Fibroblast of skin of left quadriceps (primary cell): Measurements from ENCODE around the gene SURF6.

Experiments
- DNase-seq, 2 experiments: peaks; one replicate each; pipeline ENCODE4 v3.0.0-alpha.2; 2013; ENCODE audit warnings: low read depth in 2 of 2

Gene SURF6

GRCh38 chr9:133368249-133368881 lies 32.4 kb upstream of the SURF6 start:
- no peak for DNase-seq

DNA sequence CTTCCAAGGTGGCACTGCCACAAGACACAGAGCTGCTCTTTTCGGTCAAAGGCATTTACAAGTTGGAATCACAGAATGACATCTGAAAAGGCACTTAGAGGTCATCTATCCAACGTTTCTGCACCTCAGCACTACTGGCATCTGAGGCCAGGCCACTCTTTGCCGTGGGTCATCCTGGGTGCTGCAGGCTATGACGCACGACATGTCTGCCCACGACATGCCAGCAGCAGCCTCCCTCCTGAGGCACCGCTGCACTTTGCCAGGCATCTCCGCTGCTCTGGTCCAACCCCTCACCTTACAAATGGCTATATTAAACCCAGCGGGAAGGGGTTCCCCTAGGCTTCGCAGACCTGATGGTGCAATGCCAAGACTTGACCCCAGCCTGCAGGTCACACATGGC lies 31.8 kb upstream of the SURF6 start:
- no peak for DNase-seq

DNA sequence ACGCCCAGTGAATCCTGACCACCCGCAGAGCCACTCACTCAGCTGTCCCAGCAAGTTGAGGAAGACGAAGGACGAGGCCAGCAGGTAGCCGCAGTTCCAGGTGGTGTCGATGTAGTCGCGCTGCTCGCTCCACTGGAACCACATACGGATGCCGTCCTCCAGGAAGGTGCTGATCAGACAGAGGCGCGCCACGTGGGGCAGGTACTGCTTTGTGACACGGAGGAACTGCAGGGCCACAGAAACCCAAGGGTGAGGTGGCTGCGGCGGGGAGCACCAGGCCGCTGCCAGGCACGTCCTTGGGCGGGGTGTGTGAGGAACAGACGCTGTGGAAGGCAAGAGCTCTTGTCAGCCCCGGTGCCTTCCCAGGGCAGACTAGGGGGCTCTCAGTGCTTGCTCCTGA lies 31.2 kb upstream of the SURF6 start:
- no peak for DNase-seq

GRCh38 chr9:133366435-133366834 lies 30.4 kb upstream of the SURF6 start:
- no peak for DNase-seq

DNA sequence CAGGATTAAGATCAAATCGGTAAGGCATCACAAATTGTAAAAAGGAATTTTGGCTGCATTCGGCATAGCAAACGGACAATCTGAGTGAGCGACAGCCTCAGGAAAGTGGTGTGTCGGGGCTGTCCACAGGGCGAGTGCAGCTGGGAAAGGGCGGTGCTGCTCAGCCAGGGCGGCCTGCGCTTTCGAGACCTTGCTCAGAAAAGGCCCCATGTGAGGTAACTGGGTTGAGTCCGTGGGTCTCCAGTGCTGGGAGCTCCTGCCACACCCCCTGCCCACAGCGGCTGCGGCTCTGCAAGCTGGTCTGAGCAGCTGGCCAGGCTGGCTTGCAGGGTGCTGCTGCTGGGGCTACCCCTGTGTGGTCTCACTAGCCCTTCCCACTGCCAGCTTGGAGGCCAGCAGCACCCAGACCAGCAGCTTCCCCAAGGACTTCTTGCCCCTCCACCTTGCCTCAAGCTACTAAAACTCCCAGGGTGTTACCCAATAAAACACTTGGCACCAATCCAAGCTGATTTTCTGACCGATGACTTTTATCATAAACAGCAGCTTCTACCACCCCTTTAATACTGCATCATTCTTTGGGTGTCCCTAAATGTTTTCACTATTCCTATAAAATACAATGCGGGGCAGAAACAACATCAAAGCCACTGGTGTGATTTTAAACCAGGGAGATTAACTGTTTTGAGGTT lies 26.5 kb upstream of the SURF6 start:
- no peak for DNase-seq

DNA sequence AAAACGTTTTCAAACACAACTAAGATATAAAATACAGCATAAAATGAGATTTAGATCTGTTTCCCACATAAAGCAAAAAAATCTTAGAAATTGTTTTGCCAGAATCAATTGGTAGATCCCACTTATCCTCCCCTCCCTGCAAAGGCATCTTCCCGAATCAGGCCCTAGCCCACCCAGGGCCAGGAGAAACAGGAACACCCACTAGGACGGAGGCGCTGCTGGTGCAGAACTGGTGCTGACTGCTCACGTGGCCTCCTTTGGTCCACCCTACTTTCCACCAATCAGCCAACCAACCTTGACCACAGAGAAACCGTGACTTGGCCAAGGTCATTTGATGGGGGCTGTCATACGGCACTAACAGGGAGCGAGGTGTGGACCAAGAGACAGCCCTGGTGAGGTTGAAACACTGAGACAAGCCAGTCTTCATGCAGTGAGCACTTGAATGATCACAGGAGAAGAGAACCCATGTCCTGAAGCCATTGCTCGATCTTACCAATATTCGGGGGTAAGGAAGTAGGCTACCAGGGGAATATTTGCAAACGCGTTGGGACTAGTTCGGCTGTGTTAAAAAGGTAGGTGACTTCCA lies 25.6 kb upstream of the SURF6 start:
- DNase-seq = no peak

DNA sequence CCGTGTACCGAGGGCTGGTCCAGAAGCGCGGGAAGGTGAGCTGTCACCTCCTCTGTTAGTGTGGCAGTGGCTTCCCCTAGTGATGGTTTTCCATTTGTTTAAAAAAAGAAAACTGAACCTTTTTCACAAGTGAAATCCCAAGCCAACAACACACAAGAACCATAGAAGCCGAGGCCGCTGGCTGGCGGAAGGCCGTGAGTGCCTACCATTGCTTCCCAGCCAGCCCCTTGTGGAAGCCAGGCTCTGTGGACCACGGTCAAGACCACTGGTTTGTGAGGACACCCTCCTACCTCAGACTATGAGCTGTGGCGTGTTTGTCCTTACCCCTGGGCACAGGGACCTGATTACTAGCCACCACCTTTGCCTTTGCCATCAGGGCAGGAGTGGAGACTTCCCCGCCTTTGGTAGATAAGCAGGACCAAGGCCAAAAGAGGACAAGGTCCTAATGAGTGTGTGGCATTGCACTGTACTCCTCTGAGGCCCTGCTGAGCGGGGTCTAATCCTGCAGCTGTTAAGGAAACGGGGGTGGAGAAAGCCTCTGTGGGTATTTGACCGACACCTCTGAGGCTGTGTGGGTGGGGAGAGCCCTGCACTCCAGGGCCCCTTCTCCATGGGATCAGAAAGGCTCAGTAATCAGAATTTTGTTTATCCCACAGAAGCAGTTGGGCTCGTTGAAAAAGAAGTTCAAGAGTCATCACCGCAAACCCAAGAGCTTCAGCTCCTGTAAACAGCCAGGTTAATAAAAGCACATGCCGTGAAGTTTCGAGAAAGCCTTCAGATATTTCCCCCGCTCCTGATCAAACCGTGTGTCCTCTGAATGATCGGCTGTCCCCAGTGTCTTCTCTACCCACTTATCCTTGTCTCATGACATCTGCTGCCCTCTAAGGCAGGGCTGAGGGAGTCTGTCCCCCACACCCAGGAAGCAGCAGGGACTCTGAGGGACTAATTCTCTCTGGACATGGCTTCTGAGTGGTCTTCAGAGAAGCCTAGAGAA lies 24.7 kb upstream of the SURF6 start:
- DNase-seq = no peak

DNA sequence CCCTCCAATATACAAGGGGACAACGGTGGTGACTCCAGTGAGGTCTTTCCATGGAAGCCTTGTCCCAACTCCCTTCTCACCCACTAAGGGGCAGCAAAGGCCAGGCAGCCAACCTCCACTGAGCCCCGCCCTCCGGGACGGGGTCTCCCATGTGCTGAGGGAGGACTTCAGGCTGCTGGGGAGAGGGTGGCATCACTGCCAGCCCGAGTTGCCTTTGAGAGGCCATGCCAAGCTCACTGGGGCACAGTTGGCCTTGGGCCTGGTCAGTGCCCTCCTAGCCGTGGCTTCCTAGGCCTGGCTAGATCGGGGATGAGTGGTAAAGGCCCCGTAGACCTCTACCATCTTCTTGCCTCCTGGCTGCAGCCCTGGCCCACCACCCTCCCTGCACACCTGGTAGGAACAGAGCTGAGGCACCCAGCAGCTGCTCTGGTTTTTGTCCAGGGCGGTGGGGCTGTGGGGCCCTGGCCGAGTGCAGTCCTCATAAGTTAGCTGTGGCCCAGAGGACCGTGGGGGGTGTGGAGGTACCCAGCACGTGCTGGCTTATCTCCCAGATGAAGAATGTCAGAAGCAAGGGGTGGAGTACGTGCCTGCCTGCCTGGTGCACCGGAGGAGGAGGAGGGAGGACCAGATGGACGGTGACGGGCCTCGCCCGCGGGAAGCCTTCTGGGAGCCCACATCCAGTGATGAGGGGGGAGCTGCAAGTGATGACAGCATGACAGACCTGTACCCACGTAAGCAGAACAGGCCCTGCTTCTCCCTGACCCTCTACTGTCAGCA lies 23.6 kb upstream of the SURF6 start:
- no peak for DNase-seq

- DNase-seq = no peak
These were observed 21.7 kb upstream of the SURF6 start for GRCh38 chr9:133357656-133358055.

DNA sequence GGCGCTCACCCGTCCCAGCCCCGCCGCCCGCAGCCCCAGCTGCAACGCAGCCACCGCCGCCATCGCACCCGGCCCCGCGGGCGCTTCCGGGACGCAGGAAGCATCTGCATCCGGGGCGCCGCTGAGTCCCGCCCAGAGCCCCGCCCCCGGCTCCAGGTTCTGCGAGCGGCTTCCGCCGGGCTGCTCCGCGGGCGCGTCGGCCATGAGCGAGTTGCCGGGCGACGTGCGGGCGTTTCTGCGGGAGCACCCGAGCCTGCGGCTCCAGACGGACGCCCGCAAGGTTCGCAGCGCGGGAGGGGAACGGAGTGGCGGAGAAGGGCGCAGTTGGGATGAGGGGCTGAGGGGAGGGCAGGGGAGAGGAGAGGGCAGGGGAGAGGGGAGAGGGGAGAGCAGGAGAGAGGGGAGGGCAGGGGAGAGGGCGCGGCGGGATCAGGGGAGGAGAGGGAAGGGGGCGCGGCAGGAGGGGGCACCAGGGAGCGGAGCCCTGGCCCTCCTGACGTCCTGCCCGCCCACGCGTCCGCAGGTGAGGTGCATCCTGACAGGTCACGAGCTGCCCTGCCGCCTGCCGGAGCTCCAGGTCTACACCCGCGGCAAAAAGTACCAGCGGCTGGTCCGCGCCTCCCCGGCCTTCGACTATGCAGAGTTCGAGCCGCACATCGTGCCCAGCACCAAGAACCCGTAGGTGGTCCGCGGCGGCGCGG lies 20.6 kb upstream of the SURF6 start, which contains the start of the genes SURF1 and SURF2:
TSS of gene SURF1 (minus strand) at position 97 of the 701 bp plus-strand sequence. CDS start at position 63, 34 bp downstream.
TSS of gene SURF2 (plus strand) at position 160 of the 701 bp plus-strand sequence. CDS start at position 203, 43 bp downstream.
- DNase-seq = peak in 1 of 2 experiments; percentile 45

GRCh38 chr9:133355881-133356357 lies 19.9 kb upstream of the SURF6 start:
- DNase-seq = no peak

DNA sequence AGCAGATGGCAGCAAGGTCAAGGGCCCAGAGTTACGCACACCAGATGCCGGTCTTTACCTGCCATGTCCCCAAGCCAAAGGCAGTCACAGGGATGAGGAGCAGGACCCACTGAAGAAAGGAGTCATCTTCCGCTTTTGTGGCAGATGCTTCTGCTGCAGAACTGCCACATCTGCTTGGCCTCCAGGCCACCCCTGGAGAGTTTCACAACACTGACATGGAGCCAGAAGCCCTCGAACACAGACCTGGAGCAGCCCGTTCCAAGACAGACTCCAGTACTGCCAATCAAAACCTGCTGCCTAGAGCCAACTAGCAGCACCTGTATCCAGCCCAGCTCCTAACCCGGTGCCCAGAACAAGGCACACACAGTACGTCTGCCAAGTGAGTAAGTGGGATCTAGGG lies 18.8 kb upstream of the SURF6 start:
- no peak for DNase-seq

DNA sequence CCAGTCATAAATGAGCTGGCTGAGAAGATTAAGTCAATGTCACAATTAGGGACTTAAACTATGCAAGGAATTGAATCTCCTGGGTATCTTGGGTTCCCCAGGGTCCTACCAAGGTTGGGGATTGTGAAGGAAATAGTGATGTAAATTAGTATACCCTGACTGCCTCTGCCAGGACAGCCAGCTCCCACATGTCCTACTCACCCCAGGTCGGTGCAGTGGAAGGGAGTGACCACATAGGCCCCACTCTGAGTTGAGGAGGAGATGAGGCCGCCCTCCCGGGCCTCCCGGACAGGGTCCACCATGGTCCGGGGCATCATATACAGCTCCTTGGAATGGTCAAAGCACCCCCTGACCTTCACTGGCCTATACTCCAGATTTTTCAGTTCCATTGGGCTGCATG lies 17.6 kb upstream of the SURF6 start:
- DNase-seq = no peak

DNA sequence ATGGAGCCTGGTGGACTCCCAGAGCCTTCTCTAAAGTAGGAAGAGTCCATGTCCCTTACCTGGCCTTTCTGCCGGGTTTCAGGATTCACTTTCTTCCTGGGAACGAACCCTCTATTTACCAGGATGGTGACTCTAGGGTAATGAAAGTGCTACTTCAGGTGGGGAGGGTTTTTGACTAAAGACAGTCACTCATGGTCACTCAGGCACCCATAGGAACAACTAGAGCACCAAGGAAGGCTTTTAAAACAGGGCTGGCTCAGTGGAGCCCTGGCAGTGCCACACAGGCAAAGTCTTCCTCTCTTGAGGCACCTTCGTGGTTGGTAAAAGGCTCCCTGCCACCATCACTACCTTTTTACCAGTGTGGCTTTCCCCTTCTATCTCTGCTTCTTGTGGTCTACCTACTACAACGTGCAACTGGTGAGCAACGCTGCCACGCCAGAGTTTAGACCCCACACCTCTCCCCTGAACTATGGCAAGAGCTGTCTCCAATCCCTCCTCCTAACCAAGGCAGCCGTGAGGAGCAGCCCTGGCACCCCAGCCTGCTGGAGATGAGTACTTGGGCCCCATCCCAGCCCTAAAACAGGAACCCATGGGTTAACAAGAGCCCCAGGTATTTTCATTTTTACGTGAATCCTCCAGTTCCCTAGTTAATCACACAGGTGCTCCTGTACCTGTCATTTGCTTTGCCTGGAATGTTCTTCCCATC lies 16.8 kb upstream of the SURF6 start:
- DNase-seq = no peak

GRCh38 chr9:133351908-133352634 lies 16.1 kb upstream of the SURF6 start:
- DNase-seq = no peak

DNA sequence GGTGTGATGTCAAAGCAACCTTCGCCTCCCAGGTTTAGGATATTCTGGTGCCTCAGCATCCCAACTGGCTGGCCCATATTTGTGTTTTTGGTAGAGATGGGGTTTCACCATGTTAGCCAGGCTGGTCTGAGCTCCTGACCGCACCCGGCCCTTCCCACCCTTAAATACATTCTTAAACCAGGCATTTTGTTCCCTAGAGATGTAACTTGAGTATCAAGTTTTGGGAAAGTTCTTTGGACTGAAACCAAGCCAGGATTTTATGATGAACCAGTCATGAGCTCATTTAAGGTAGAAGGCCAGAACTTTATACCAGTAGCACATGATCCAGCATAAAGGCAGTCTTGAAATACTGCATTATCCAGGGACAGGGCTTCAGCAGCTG lies 15.5 kb upstream of the SURF6 start:
- DNase-seq = no peak

GRCh38 chr9:133349965-133350616 lies 14.1 kb upstream of the SURF6 start:
- no peak for DNase-seq
